GM12872 (cell line): ENCODE results near the gene CHD9.

Source experiments
- CTCF ChIP-seq: IDR thresholded peaks from 3 replicates; pipeline ENCODE4 v1.5.1; 2011; ENCODE audit warnings: low read depth, mild to moderate bottlenecking, low read length, moderate library complexity; ENCODE audit not compliant: insufficient read depth

CHD9 gene

GRCh38 chr16:53282975-53283946, 228.5 kb downstream of the CHD9 start:
- peak; percentile 49; the same call in 2 of the 3 replicates for TF ChIP-seq CTCF

- TF ChIP-seq CTCF = no peak
Observed at GRCh38 chr16:53285236-53285635, 230.4 kb downstream of the CHD9 start.

DNA sequence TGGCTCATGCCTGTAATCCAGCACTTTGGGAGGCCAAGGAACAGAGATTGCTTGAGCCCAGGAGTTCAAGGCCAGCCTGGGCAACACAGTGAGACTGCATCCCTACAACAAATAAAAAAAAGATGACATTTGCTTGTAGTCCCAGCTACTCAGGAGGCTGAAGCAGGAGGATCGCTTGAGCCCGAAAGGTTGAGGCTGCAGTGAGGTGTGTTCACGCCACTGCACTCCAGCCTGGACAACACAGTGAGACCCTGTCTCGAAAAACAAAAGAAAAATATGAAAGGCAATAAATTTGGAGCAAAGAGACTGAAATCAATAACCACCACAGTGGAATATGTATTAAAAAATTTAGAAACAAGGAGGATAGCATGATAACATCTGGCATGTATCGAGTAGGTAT, 235.7 kb downstream of the CHD9 start:
- no peak for TF ChIP-seq CTCF

DNA sequence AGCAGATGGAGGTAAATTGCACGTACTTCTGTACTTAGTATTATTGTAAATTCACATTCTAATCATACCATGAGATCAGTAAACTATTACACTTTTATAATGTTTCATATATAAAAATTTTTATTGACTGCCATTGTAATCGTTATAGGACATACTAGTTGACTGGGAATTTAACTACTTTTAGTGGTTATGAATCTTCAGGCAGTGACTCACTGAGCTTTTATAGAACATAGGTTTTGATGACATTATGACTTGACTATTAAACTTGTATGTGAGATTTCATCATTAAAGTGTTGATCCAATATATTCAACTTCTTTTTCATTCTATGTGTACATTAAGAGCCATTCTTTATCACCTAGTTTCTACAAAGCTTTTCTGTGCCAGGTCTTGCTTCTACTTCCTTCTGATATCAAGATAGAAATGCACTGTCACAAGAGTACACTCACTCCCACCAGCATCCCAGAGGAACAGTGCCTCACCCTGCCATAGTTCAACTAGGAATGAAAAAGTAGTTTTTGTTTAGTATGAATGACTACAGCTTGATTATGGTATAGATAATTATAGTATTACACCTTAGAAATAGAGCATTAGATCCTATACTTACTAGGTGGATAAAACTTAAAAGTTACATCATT, 237.1 kb downstream of the CHD9 start:
- no peak for TF ChIP-seq CTCF

DNA sequence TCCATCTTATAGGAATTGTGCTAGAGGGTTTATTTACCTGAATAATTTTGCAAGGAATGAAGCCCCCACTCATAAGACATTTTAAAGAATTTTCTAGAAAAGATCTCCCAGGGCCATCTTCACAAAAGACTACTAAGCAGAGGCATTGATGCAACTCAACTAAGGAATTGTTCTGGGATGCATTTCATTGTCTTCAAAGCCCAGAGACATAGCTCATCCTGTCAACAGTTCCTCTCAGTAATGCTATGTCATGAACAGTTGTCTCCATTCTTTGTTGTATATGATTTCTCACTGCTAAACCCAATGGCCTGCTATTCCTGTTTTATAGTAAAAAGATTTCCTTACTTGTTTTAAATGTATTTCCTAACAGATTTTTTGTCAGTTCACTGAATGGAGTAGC, 242.7 kb downstream of the CHD9 start:
- TF ChIP-seq CTCF = no peak

- no peak for TF ChIP-seq CTCF
Observed at GRCh38 chr16:53304334-53304733, 249.5 kb downstream of the CHD9 start.

DNA sequence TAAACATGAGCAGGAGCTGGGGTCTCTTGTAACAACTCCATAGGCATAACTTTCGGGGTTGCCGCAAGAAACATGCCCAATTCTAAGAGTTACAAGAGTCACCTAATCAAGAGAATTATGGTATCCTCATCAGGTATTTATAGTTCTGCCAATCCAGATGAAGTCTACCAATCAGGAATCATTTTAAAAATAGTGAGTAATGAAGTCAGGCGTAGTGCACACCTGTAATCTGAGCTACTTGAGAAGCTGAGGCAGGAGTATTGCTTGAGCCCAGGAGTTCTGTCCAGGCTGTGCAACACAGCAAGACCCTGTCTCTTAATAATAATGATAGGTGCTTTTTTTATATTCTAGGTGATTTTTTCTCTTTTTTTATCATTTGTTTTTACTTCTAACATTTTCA, 251.0 kb downstream of the CHD9 start:
- no peak for TF ChIP-seq CTCF
